ENCODE measurements around the gene PPP3R2.

The PPP3R2 gene, protein sequence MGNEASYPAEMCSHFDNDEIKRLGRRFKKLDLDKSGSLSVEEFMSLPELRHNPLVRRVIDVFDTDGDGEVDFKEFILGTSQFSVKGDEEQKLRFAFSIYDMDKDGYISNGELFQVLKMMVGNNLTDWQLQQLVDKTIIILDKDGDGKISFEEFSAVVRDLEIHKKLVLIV

DNA sequence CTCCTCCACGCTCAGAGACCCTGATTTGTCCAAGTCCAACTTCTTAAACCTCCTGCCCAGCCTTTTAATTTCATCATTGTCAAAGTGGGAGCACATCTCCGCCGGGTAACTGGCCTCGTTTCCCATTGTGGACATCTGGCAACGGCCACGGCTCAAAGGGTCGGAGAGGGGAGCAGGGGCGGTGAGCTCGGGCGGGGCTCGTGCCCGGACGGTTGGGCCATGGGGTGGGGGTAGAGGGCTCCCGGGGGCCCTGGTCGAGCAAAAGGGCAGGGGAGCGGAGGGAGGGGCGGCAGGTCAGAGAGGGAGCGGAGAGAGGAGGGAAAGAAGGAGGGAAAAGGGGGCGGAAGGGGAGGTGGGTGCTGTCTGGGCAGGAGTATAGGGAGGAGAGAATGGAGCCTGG lies at the start of gene PPP3R2:
PPP3R2 (minus strand) TSS at position 174 of the 400 bp plus-strand sequence; CDS start at position 126, 48 bp downstream.
- TF ChIP-seq, protein P1, sequence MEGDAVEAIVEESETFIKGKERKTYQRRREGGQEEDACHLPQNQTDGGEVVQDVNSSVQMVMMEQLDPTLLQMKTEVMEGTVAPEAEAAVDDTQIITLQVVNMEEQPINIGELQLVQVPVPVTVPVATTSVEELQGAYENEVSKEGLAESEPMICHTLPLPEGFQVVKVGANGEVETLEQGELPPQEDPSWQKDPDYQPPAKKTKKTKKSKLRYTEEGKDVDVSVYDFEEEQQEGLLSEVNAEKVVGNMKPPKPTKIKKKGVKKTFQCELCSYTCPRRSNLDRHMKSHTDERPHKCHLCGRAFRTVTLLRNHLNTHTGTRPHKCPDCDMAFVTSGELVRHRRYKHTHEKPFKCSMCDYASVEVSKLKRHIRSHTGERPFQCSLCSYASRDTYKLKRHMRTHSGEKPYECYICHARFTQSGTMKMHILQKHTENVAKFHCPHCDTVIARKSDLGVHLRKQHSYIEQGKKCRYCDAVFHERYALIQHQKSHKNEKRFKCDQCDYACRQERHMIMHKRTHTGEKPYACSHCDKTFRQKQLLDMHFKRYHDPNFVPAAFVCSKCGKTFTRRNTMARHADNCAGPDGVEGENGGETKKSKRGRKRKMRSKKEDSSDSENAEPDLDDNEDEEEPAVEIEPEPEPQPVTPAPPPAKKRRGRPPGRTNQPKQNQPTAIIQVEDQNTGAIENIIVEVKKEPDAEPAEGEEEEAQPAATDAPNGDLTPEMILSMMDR (IDR thresholded peaks at IDR 0.05; ENCODE audit: control extremely low read depth, extremely low read depth, low read depth, missing control alignments): no peak
- no peak for DNase-seq (ENCODE audit: extremely low spot score)
- ChIA-PET POLR2A (no interaction called here), CTCF (interaction anchor here (1.8 kb wide), 1 partner anchor 18 kb away, joined by 4 read pairs; no protein-coding TSS in a partner anchor)

DNA sequence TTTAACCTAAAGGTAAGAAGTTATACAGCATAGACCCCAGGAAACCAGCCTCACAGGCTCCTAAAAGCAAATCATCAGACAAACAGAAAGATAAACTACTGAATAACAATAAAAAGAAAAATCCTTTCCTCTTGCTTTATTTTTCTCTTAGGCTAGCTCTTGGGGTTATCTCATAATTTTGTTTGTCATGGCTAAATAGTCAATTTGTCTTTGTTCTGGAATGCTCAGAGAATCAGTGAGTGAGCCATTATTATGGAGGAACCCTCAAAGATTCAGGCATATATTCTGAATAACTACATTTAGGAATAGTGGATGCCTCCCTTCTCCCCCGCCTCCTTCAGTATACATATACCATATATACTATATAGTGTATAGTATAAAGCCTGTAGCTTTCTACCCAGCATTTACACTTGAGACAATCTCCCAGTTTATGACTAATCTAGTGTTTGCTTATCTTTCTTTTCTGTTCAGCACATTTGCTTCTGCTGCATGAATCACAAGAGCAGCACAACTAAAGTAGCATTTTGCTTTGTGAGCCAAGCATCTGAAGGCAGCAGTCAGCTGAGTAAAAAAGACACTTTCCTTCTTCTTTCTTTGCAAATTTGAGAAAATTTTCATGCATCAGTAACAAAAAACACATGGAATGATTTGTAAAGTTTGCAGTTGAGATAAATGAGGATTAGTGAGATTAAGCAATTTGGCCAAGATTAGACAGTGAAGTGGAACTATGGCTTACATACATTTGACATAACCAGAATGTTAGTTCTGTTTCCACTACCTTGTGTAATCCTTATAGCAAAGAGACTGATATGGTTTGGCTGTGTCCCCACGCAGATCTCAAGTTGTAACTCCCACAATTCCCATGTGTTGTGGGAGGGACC lies 45.3 kb upstream of the PPP3R2 start:
- DNase-seq (ENCODE audit: extremely low spot score): no peak
- POLR2A ChIA-PET: no interaction called here
- CTCF ChIA-PET: interaction anchor here (1.0 to 1.7 kb wide), 2 partner anchors 10 to 37 kb away, joined by 3 to 4 read pairs; no protein-coding TSS in a partner anchor
- TF ChIP-seq, protein P1 (IDR thresholded peaks at IDR 0.05; ENCODE audit: control extremely low read depth, extremely low read depth, low read depth, missing control alignments): no peak

DNA sequence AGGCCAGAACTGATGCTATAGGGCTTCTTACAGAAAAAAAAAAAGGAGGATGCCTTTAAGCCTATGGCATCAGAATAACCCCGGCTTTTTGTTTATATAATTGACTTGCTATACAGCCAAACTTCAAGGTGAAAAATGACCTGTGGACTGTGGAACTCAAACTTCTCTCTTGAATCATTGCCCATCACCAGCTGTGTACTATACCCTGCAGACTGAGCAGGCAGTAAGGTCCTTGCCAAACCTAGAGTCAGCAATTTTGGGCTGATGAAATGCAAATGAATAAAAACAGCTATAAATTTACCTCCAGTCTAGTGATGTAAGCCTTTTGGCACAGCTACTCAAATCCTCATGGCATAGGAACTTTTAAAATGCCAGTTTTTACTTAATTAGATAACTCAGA lies 44.5 kb upstream of the PPP3R2 start:
- POLR2A ChIA-PET: no interaction called here
- no peak for DNase-seq (ENCODE audit: extremely low spot score)
- CTCF ChIA-PET: interaction anchor here (1.0 to 1.2 kb wide), 3 partner anchors 19 to 38 kb away, joined by 3 read pairs; no protein-coding TSS in a partner anchor
- TF ChIP-seq, protein P1 (IDR thresholded peaks at IDR 0.05; ENCODE audit: control extremely low read depth, extremely low read depth, low read depth, missing control alignments): no peak

DNA sequence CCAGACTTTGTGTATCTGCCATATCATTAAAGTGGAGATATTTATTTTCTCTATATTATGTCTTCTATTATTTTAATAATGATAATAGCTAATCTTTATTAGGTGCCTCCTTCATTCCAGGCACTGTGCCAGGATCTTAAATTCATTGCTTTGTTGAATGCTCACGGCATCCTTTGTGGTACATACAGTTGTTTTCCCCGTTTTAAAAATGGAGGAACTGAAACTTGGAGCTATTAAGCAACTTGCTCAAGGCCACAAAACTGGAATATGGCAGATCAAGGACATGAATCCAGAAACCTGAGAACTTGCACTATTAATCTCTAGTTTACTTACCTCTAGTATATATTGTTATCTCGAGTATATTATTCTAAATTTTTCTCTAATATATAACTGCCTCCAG lies 41.5 kb upstream of the PPP3R2 start:
- POLR2A ChIA-PET: no interaction called here
- no peak for DNase-seq (ENCODE audit: extremely low spot score)
- TF ChIP-seq, protein P1 (IDR thresholded peaks at IDR 0.05; ENCODE audit: control extremely low read depth, extremely low read depth, low read depth, missing control alignments): no peak
- CTCF ChIA-PET: no interaction called here

DNA sequence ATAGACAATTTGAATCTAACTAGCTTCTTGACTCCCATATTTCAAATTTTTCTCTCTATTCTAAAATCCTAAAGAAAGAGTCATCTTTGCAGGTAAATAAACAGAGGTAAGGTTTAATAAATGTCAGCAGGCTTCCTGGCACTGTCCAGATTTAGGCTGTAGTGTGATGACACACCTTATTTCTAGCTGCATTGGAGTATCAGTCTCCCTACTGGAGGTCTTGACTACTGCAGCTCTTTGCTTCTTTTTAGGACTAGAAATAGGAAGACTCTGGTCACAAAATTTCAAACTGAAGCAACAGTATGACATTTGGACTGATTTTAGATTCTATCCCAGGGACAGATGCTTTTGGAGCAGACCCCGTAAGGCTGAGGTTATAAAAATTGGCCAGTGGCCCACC lies 40.7 kb upstream of the PPP3R2 start:
- no peak for DNase-seq (ENCODE audit: extremely low spot score)
- CTCF ChIA-PET: interaction anchor here (1.7 kb wide), 1 partner anchor 9 kb away, joined by 6 read pairs; no protein-coding TSS in a partner anchor
- TF ChIP-seq, protein P1 (IDR thresholded peaks at IDR 0.05; ENCODE audit: control extremely low read depth, extremely low read depth, low read depth, missing control alignments): no peak
- POLR2A ChIA-PET: no interaction called here

DNA sequence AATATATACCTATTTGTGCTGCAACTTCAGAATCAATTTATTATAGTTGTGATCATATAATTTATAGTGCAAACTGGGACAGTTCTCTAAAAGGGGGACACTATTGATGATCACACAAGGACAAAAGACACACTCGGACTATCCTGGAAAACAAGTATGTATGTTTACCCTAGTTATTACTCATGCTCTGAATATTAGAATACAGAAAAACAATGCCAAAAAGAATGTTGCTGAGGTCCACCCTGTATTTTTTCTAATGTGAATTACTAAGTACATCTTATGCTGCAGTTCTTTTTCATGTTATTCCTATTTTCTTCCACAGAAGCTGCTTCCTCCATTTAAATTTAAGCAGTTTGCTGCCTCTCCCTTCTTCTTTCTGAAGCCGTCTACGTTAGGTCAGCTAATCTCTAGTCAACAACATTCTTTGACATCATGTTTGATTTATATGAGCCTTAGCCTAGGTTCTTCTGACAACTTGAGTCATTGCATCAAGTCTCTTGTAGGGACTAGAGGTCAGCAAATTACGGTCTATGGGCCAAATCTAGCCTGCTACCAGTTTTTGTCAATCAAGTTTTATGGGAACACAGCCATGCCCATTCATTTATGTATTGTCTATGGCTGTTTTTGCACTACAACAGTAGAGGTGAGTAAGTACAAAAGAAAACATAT lies 40.1 kb upstream of the PPP3R2 start:
- CTCF ChIA-PET: interaction anchor here (1.7 kb wide), 1 partner anchor 9 kb away, joined by 6 read pairs; no protein-coding TSS in a partner anchor
- TF ChIP-seq, protein P1 (IDR thresholded peaks at IDR 0.05; ENCODE audit: control extremely low read depth, extremely low read depth, low read depth, missing control alignments): no peak
- DNase-seq (ENCODE audit: extremely low spot score): no peak
- POLR2A ChIA-PET: no interaction called here

Data from GM10248 (cell line).